HepG2 (cell line): Measurements from ENCODE around the gene ZNF274. TPM values are rescaled to one million over a fixed set of nuclear protein-coding genes. Genes with fewer than 3 reads are reported as not detected.

Experiments
- ATAC-seq: fragments of 200-7000 bp; cut with Tn5 transposase; 3 replicates; pipeline ENCODE4 v1.9.1; 2020; ENCODE audit warnings: mild to moderate bottlenecking, moderate library complexity
- BruUV-seq: library from RNA; stranded (reverse); fragments of 400-500 nt; replicated peaks from 2 replicates; lab custom pipeline; 2021; lab: Mats Ljungman, UMichigan
- CTCF ChIA-PET: fragments of 300-600 bp; formaldehyde crosslinking; extraction: SDS; loops from one replicate; lab custom pipeline; 2021; ENCODE audit warnings: low total read pairs, inconsistent platforms, low intra/inter-chr PET ratio; lab: Yijun Ruan, JAX
- POLR2A ChIA-PET: fragments of 350-600 bp; sonication (Branson Sonifier 250); formaldehyde crosslinking; loops from one replicate; lab custom pipeline; 2020; ENCODE audit warnings: antibody characterized with exemption, inconsistent platforms; lab: Yijun Ruan, JAX
- DNase-seq: peaks from one replicate; pipeline ENCODE4 v3.0.0-alpha.2; 2015; ENCODE audit warnings: low spot score
- FAIRE-seq: peaks from 3 replicates; lab custom pipeline; 2011; peaks lifted over from hg19 to GRCh38; lab: Jason Lieb, UNC
- H2AFZ ChIP-seq: one replicate; pipeline ENCODE4 v1.6.1; 2011; ENCODE audit warnings: low read length, inconsistent platforms
- H3K27ac ChIP-seq: fragments of 300-600 bp; 3 replicates; pipeline ENCODE4 v1.8.0; 2011; ENCODE audit warnings: mixed run types, mild to moderate bottlenecking, mixed read lengths, low read length, inconsistent platforms; ENCODE audit not compliant: insufficient read depth; ENCODE audit errors: extremely low read length
- H3K27me3 ChIP-seq, 2 experiments: fragments of 200-600 bp in 1 of 2; 2 replicates in 1 of 2; 3 replicates in 1 of 2; pipeline versions ENCODE4 v1.6.0 to v1.8.0; 2011; ENCODE audit warnings: low read length in 2 of 2, mild to moderate bottlenecking in 2 of 2, moderate library complexity in 2 of 2, inconsistent platforms in 1 of 2; ENCODE audit not compliant: insufficient read depth in 2 of 2, control insufficient read depth in 1 of 2
- H3K36me3 ChIP-seq, 2 experiments: fragments of 200-600 bp in 1 of 2; replicated peaks in 1 of 2; 2 replicates in 1 of 2; 3 replicates in 1 of 2; pipeline versions ENCODE4 v1.5.1 to v1.8.0; 2011; ENCODE audit warnings: low read length in 2 of 2, inconsistent platforms in 1 of 2; ENCODE audit not compliant: insufficient read depth in 2 of 2, control insufficient read depth in 1 of 2
- H3K4me1 ChIP-seq: 2 replicates; pipeline ENCODE4 v1.5.1; 2012; ENCODE audit warnings: low read length, inconsistent platforms; ENCODE audit not compliant: insufficient read depth
- H3K4me2 ChIP-seq: 2 replicates; pipeline ENCODE4 v1.6.0; 2011; ENCODE audit warnings: low read depth, low read length, inconsistent platforms
- H3K4me3 ChIP-seq, 3 experiments: fragments of 200-600 bp in 1 of 3; sonication (generic), shearing (Covaris generic) in 1 of 3; replicated peaks in 1 of 3; 2 replicates each; pipeline ENCODE4 v1.5.1; 2011 to 2016; ENCODE audit warnings: low read length in 3 of 3, inconsistent platforms in 2 of 3, low read depth in 2 of 3, mild to moderate bottlenecking in 2 of 3, control low read depth in 1 of 3, mixed read lengths in 1 of 3; ENCODE audit not compliant: insufficient read depth in 1 of 3
- H3K79me2 ChIP-seq: one replicate; pipeline ENCODE4 v1.6.1; 2011; ENCODE audit warnings: low read length, inconsistent platforms; ENCODE audit not compliant: insufficient read depth
- H3K9ac ChIP-seq: 2 replicates; pipeline ENCODE4 v1.6.0; 2011; ENCODE audit warnings: mild to moderate bottlenecking, low read depth, low read length, inconsistent platforms; ENCODE audit not compliant: insufficient read depth
- H3K9me3 ChIP-seq: 2 replicates; pipeline ENCODE4 v1.5.1; 2012; ENCODE audit warnings: mild to moderate bottlenecking, low read length
- H4K20me1 ChIP-seq: 2 replicates; pipeline ENCODE4 v1.6.0; 2011; ENCODE audit warnings: inconsistent platforms, mild to moderate bottlenecking, low read length, moderate library complexity; ENCODE audit not compliant: insufficient read depth
- ARHGAP35 ChIP-seq: sonication (generic); formaldehyde crosslinking; IDR thresholded peaks from 2 replicates; pipeline ENCODE4 v1.9.0; 2022; ENCODE audit warnings: mild to moderate bottlenecking, inconsistent platforms, moderate library complexity, missing genetic modification reagents, borderline replicate concordance
- ASH2L ChIP-seq: fragments of 300-600, 200-600 bp; sonication (generic); IDR thresholded peaks from 2 replicates; pipeline ENCODE4 v1.7.0; 2017; ENCODE audit warnings: low read depth, mild to moderate bottlenecking, moderate library complexity, mixed read lengths, low read length; ENCODE audit not compliant: insufficient read length
- CENPT ChIP-seq: sonication (generic); formaldehyde crosslinking; IDR thresholded peaks from 2 replicates; pipeline ENCODE4 v1.8.0; 2022; ENCODE audit warnings: low read depth, mild to moderate bottlenecking, moderate library complexity, missing genetic modification reagents
- EHMT2 ChIP-seq: fragments of 200-600 bp; sonication (generic); IDR thresholded peaks from 2 replicates; pipeline ENCODE4 v1.7.0; 2017; ENCODE audit warnings: antibody characterized with exemption, low read depth, low read length, borderline replicate concordance
- FOXC1 ChIP-seq: sonication (generic); formaldehyde crosslinking; IDR thresholded peaks from 2 replicates; pipeline ENCODE4 v1.8.0; 2022; ENCODE audit warnings: mild to moderate bottlenecking, missing genetic modification reagents, borderline replicate concordance
- HDAC2 ChIP-seq: sonication (generic); formaldehyde crosslinking; IDR thresholded peaks from 2 replicates; pipeline ENCODE4 v1.4.0; 2020; ENCODE audit warnings: missing genetic modification reagents
- MTF2 ChIP-seq: sonication (generic); formaldehyde crosslinking; IDR thresholded peaks from 2 replicates; pipeline ENCODE4 v1.5.0; 2020; ENCODE audit warnings: missing genetic modification reagents, borderline replicate concordance
- ONECUT2 ChIP-seq: sonication (generic); formaldehyde crosslinking; IDR thresholded peaks from 2 replicates; pipeline ENCODE4 v1.4.0; 2020; ENCODE audit warnings: missing genetic modification reagents
- SOX13 ChIP-seq, 3 experiments: fragments of 450-650 bp in 1 of 3; sonication (generic) in 1 of 3; formaldehyde crosslinking in 1 of 3; IDR thresholded peaks in 2 of 3; conservative IDR thresholded peaks in 1 of 3; 2 replicates each; pipeline versions ENCODE4 v1.5.0 to v1.6.1; 2016 to 2020; ENCODE audit warnings: antibody characterized with exemption in 1 of 3, mild to moderate bottlenecking in 1 of 3, missing compliant biosample characterization in 1 of 3, missing genetic modification reagents in 1 of 3, moderate library complexity in 1 of 3
- SP5 ChIP-seq: IDR thresholded peaks from 2 replicates; pipeline ENCODE4 v1.6.1; 2016; ENCODE audit warnings: low read depth, borderline replicate concordance
- TP53 ChIP-seq: sonication (generic); formaldehyde crosslinking; conservative IDR thresholded peaks from 2 replicates; pipeline ENCODE4 v1.4.0; 2020; ENCODE audit warnings: missing genetic modification reagents
- ZKSCAN8 ChIP-seq: IDR thresholded peaks from 2 replicates; pipeline ENCODE4 v1.6.1; 2016; ENCODE audit warnings: borderline replicate concordance, missing genetic modification reagents, missing compliant biosample characterization
- ZNF281 ChIP-seq: sonication (generic); formaldehyde crosslinking; IDR thresholded peaks from 2 replicates; pipeline ENCODE4 v1.4.0; 2020; ENCODE audit warnings: missing genetic modification reagents, borderline replicate concordance
- ZNF503 ChIP-seq: sonication (generic); formaldehyde crosslinking; IDR thresholded peaks from 2 replicates; pipeline ENCODE4 v1.4.0; 2020; ENCODE audit warnings: missing genetic modification reagents
- ZNF660 ChIP-seq: sonication (generic); formaldehyde crosslinking; IDR thresholded peaks from 2 replicates; pipeline ENCODE4 v1.5.1; 2020; ENCODE audit warnings: mild to moderate bottlenecking, low read depth, missing genetic modification reagents, borderline replicate concordance
- ZNF777 ChIP-seq: sonication (generic); formaldehyde crosslinking; IDR thresholded peaks from 2 replicates; pipeline ENCODE4 v1.4.0; 2020; ENCODE audit warnings: missing genetic modification reagents
- ZSCAN25 ChIP-seq: sonication (generic); formaldehyde crosslinking; IDR thresholded peaks from 2 replicates; pipeline ENCODE4 v1.8.0; 2022; ENCODE audit warnings: mild to moderate bottlenecking, missing genetic modification reagents
- WGBS: methylation state at CpG from one replicate; pipeline ENCODE4 v1.1.6; 2017; ENCODE audit warnings: low lambda C conversion rate; 5-methylcytosine and 5-hydroxymethylcytosine counted together
- in situ Hi-C: cut with HindIII; loops from 2 replicates; pipeline ENCODE4 v1.10.0; 2017; ENCODE audit warnings: low pct_unique_long_range_greater_than_20kb; ENCODE audit not compliant: extremely low pct_ligation_motif_present
- intact Hi-C: fragments of 100-400 bp; cut with micrococcal nuclease; formaldehyde crosslinking; loops from one replicate; pipeline ENCODE4 v1.10.0; 2022; ENCODE audit not compliant: unreplicated experiment
- polyA plus RNA-seq, 8 experiments: library from polyadenylated mRNA; depleted of rRNA in 3 of 8; stranded (reverse) in 7 of 8; unstranded in 1 of 8; fragments of >200 nt; fragmentation: Illumina TruSeq in 4 of 8; extraction: Trizol in 4 of 8; gene quantifications; 2 replicates each; pipeline versions ENCODE4 v1.2.1 to v1.2.3, GENCODE V29; 2011 to 2016; ENCODE audit warnings: low read depth in 4 of 8, missing spikeins in 1 of 8, mixed read lengths in 1 of 8; ENCODE audit not compliant: insufficient read depth in 1 of 8
- total RNA-seq, 5 experiments: library from RNA; depleted of rRNA; stranded (reverse); fragments of >200 nt; fragmentation: Illumina TruSeq; extraction: Trizol; gene quantifications; 2 replicates each; pipeline ENCODE4 v1.2.3, GENCODE V29; 2016; ENCODE audit warnings: low read depth in 1 of 5
- TF ChIP-seq, protein P1 (sequence below): sonication (generic); formaldehyde crosslinking; IDR thresholded peaks from 2 replicates; pipeline ENCODE4 v1.4.0; 2020; ENCODE audit warnings: missing genetic modification reagents, low read depth, mild to moderate bottlenecking, borderline replicate concordance

ZNF274 gene
- total and polyA plus RNA-seq, 2 of the 13 experiments (the other 11 are each of a cell fraction or from before 2014, with no cell fraction given): 16.1 to 23.0 TPM

GRCh38 chr19:58182577-58182988 is 278 bp upstream of the ZNF274 start:
- Histone ChIP-seq H3K9ac (peak overlapping the region; percentile 96), H3K79me2 (peaks cover 10% of the 10 kb centered on the region)
- 6% methylated on average over 17 of the region's 17 CpGs for WGBS
- TF ChIP-seq ARHGAP35: no peak
- TF ChIP-seq ZNF281 (CRISPR knock-in tag): peak; percentile 39; the same call in 1 of the 2 replicates
- no peak for TF ChIP-seq ONECUT2 (CRISPR knock-in tag)
- TF ChIP-seq HDAC2 (CRISPR knock-in tag): 0 out of 2 replicates have a peak, but pooled peaks have one; percentile 4
- no peak for TF ChIP-seq ZNF503 (CRISPR knock-in tag)
- TF ChIP-seq, protein P1, sequence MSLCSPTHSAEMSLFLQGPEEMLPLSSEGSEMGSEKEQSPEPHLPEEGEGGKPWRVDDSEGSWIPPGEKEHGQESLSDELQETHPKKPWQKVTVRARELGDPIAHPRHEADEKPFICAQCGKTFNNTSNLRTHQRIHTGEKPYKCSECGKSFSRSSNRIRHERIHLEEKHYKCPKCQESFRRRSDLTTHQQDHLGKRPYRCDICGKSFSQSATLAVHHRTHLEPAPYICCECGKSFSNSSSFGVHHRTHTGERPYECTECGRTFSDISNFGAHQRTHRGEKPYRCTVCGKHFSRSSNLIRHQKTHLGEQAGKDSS (CRISPR knock-in tag): no peak
- no peak for TF ChIP-seq ZNF777 (CRISPR knock-in tag)
- no peak for TF ChIP-seq SOX13 (IDR thresholded peaks at IDR 0.05)
- TF ChIP-seq SOX13 (CRISPR knock-in tag; conservative IDR thresholded peaks at IDR 0.05 in 1 of 2, IDR thresholded peaks at IDR 0.05 in 1 of 2): no peak
- TF ChIP-seq EHMT2: 0 out of 2 replicates have a peak, but pooled peaks have one; percentile 51
- no peak for TF ChIP-seq ZNF660
- no peak for TF ChIP-seq ZSCAN25 (CRISPR knock-in tag)
- no peak for TF ChIP-seq FOXC1 (CRISPR knock-in tag)
- TF ChIP-seq ZKSCAN8 (CRISPR knock-in tag): no peak
- peak; percentile 24 for TF ChIP-seq ASH2L
- peak; percentile 42; the same call in 1 of the 2 replicates for TF ChIP-seq SP5 (CRISPR knock-in tag)
- TF ChIP-seq MTF2: 0 out of 2 replicates have a peak, but pooled peaks have one; percentile 63
- no peak for TF ChIP-seq TP53
- no peak for TF ChIP-seq CENPT

More at GRCh38 chr19:58182577-58182988, 278 bp upstream of the ZNF274 start:
- Histone ChIP-seq H3K4me2 (peak overlapping the region; percentile 93), H3K4me1 (peaks cover 12% of the 10 kb centered on the region), H3K27ac (peak overlapping the region; percentile 100), H3K27me3 (no peaks in the 10 kb centered on the region; a peak in 1 of 5 replicates), H3K9me3 (peaks cover 65% of the 10 kb centered on the region), H3K36me3 (peaks cover 16 to 22% of the 10 kb centered on the region in 2 experiments), H4K20me1 (no peaks in the 10 kb centered on the region), H3K4me3 (peak overlapping the region; percentile 61 to 88 (median 77)), H2AFZ (peak overlapping the region; percentile 20)
- intact Hi-C loops (loop anchor here (5.0 kb wide), 4 partner anchors 45 to 205 kb away; partner anchors contain the start of genes ERVK3-1, RPS5, ZNF544 and ZSCAN22), in situ Hi-C loops (loop anchor here (5.0 kb wide), 1 partner anchor 125 kb away; the partner anchor contains the start of gene ERVK3-1)
- no peak for ATAC-seq
- ChIA-PET POLR2A (interaction anchor here (0.6 to 1.9 kb wide), 14 partner anchors 28 to 777 kb away, joined by 3 to 16 read pairs (median 5); partner anchors contain the start of genes ERVK3-1, ZNF497, ZNF544 and ZNF584), CTCF (interaction anchor here (1.6 kb wide), 1 partner anchor 128 kb away, joined by 11 read pairs; no protein-coding TSS in a partner anchor)
- no peak for FAIRE-seq
- no peak for DNase-seq
- BruUV-seq: no TSS peak
